Activated B cell treated with CpG ODN at 0.5 μM for 24 hours (primary cell): Measurements from ENCODE around the gene ADM. TPM values are rescaled to one million over a fixed set of nuclear protein-coding genes. Genes with fewer than 3 reads are reported as not detected.

Experiments used
- ATAC-seq: fragments of 200-7000 bp; cut with Tn5 transposase; one replicate; pipeline ENCODE4 v1.10.0; 2021; ENCODE audit warnings: low read depth, mild to moderate bottlenecking, moderate library complexity
- CTCF ChIA-PET: fragments of 350-600 bp; sonication (Branson Sonifier 250); formaldehyde crosslinking; loops from one replicate; lab custom pipeline; 2021; ENCODE audit warnings: antibody characterized with exemption; lab: Charles Lee
- POLR2A ChIA-PET: fragments of 350-600 bp; sonication (Branson Sonifier 250); formaldehyde crosslinking; loops from one replicate; lab custom pipeline; 2021; ENCODE audit warnings: antibody characterized with exemption; lab: Charles Lee
- DNase-seq: peaks from one replicate; pipeline ENCODE4 v3.0.0; 2022
- H3K27ac Mint-ChIP-seq: one replicate; pipeline ENCODE4 v1.8.0; 2020; ENCODE audit warnings: mixed read lengths
- H3K27me3 Mint-ChIP-seq: one replicate; pipeline ENCODE4 v1.8.0; 2021; ENCODE audit warnings: mixed read lengths
- H3K36me3 Mint-ChIP-seq: one replicate; pipeline ENCODE4 v1.8.0; 2021; ENCODE audit warnings: low read depth, mixed read lengths
- H3K4me1 Mint-ChIP-seq: one replicate; pipeline ENCODE4 v1.8.0; 2021; ENCODE audit warnings: mixed read lengths
- H3K4me3 Mint-ChIP-seq: one replicate; pipeline ENCODE4 v1.8.0; 2020; ENCODE audit warnings: mild to moderate bottlenecking, mixed read lengths
- H3K9me3 Mint-ChIP-seq: one replicate; pipeline ENCODE4 v1.8.0; 2020; ENCODE audit warnings: mixed read lengths
- intact Hi-C: fragments of 100-400 bp; cut with micrococcal nuclease; formaldehyde crosslinking; loops from one replicate; pipeline ENCODE4 v1.15.1; 2024
- total RNA-seq: library from RNA; stranded (reverse); gene quantifications from 2 replicates; pipeline ENCODE4 v1.2.3, GENCODE V29; 2022
- TF ChIP-seq, protein P1 (sequence below): fragments of 200-600 bp; IDR thresholded peaks from one replicate; pipeline ENCODE4 v1.8.0; 2022; ENCODE audit warnings: antibody characterized with exemption, mild to moderate bottlenecking

The ADM gene
- total RNA-seq, 1 donor from 2014 or later, result 1.2 TPM

- peaks cover 29% of the 10 kb centered on the region for H3K27me3 Mint-ChIP-seq
- H3K4me3 Mint-ChIP-seq, result peak overlapping the region; percentile 81
- H3K9me3 Mint-ChIP-seq, result no peaks in the 10 kb centered on the region
- no peak for DNase-seq
- TF ChIP-seq, protein P1, sequence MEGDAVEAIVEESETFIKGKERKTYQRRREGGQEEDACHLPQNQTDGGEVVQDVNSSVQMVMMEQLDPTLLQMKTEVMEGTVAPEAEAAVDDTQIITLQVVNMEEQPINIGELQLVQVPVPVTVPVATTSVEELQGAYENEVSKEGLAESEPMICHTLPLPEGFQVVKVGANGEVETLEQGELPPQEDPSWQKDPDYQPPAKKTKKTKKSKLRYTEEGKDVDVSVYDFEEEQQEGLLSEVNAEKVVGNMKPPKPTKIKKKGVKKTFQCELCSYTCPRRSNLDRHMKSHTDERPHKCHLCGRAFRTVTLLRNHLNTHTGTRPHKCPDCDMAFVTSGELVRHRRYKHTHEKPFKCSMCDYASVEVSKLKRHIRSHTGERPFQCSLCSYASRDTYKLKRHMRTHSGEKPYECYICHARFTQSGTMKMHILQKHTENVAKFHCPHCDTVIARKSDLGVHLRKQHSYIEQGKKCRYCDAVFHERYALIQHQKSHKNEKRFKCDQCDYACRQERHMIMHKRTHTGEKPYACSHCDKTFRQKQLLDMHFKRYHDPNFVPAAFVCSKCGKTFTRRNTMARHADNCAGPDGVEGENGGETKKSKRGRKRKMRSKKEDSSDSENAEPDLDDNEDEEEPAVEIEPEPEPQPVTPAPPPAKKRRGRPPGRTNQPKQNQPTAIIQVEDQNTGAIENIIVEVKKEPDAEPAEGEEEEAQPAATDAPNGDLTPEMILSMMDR, result no peak
- no peaks in the 10 kb centered on the region for H3K36me3 Mint-ChIP-seq
- ChIA-PET CTCF (no interaction called here), POLR2A (no interaction called here)
- no peak overlapping the region for H3K27ac Mint-ChIP-seq
- intact Hi-C loops, result loop anchor here (1.0 to 10.0 kb wide), 3 partner anchors 11 to 1610 kb away; partner anchors contain the start of genes ADM, RPL27A, TRIM66 and ZBED5
- H3K4me1 Mint-ChIP-seq, result peaks cover 29% of the 10 kb centered on the region
- ATAC-seq, result no peak
Observed at GRCh38 chr11:10294290-10294953, 10.5 kb upstream of the ADM start.

- Mint-ChIP-seq H3K27me3 (peaks cover 26% of the 10 kb centered on the region), H3K4me1 (peaks cover 29% of the 10 kb centered on the region), H3K27ac (no peak overlapping the region), H3K36me3 (no peaks in the 10 kb centered on the region), H3K9me3 (no peaks in the 10 kb centered on the region), H3K4me3 (peak overlapping the region; percentile 81)
- intact Hi-C loops, result loop anchor here (5.0 to 10.0 kb wide), 3 partner anchors 560 to 1610 kb away; partner anchors contain the start of genes AKIP1, RPL27A, TRIM66 and ZBED5
- TF ChIP-seq, protein P1, result no peak
- POLR2A ChIA-PET, result interaction anchor here (0.7 kb wide), 1 partner anchor 11 kb away, joined by 4 read pairs; no protein-coding TSS in a partner anchor
- DNase-seq (no peak), ATAC-seq (no peak)
- CTCF ChIA-PET, result interaction anchor here (1.1 kb wide), 1 partner anchor 9 kb away, joined by 3 read pairs; the partner anchor contains the start of gene ADM
Observed at GRCh38 chr11:10295064-10295901, 9.6 kb upstream of the ADM start.

DNA sequence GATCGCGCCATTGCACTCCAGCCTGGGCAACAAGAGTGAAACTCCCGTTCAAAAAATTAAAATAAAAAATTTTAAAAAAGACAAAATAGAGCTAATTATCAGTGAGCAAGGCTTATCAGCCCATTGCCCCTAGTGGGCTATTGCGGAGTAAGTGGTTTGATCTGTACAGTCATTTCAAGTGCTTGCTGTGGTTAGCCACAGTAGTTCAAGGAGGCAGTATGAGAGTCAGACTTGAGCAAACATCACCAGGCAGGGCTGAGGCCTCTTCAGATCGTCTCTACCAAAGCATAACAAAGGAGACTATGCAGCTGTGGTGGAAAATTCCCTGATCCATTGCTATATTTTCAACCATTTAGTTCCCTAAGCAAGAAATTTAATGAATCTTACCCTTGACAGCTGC, 6.5 kb upstream of the ADM start:
- ATAC-seq (peak; percentile 83), DNase-seq (no peak)
- TF ChIP-seq, protein P1, result no peak
- intact Hi-C loops, result loop anchor here (1.0 to 10.0 kb wide), 4 partner anchors 9 to 1614 kb away; partner anchors contain the start of genes AKIP1, RPL27A, TRIM66 and ZBED5
- Mint-ChIP-seq H3K27me3 (peaks cover 21% of the 10 kb centered on the region), H3K9me3 (no peaks in the 10 kb centered on the region), H3K27ac (peak overlapping the region; percentile 38), H3K4me1 (peaks cover 29% of the 10 kb centered on the region), H3K4me3 (no peak overlapping the region), H3K36me3 (peaks cover 4% of the 10 kb centered on the region)
- POLR2A ChIA-PET, result interaction anchor here (0.7 to 2.0 kb wide), 2 partner anchors 9 to 749 kb away, joined by 3 to 6 read pairs; no protein-coding TSS in a partner anchor
- CTCF ChIA-PET, result interaction anchor here (3.2 kb wide), 1 partner anchor 11 kb away, joined by 23 read pairs; no protein-coding TSS in a partner anchor

DNA sequence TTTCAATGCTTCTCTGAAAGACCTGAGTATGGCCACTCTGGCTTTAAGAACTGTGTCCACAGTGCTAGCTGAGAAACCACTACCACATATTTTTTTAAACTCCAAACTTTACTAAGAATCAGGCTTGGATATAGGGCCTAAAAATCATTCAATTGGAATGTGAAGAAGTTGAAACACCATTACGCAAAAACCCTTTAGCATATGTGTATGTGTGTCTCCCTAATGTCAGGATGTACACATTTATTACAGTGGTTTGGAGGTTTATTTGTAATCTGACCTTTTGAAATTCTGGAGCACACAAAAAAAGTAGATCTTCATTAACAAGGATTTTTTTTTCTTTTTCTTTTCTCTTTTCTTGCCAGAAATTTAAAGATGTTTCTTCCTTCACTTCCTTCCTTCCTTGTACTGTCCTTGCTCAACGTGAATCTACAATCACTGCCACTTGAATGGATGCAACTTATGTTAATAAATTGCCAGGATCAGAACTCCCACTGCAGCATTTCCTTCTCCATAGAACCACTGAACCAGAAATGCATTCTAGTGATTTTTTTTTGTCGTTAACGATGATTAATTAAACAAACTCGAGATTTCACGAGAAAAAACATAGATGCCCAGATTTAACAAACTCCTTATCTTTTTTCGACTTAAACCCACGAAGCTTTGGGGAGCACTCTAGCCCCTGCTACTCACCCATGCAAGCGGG, 3.1 kb upstream of the ADM start:
- TF ChIP-seq, protein P1, result no peak
- peaks cover 6% of the 10 kb centered on the region for H3K36me3 Mint-ChIP-seq
- H3K9me3 Mint-ChIP-seq, result no peaks in the 10 kb centered on the region
- POLR2A ChIA-PET, result interaction anchor here (0.6 to 4.7 kb wide), 4 partner anchors 16 to 701 kb away, joined by 3 to 29 read pairs (median 6); no protein-coding TSS in a partner anchor
- intact Hi-C loops, result loop anchor here (10.0 kb wide), 2 partner anchors 767 to 1543 kb away; partner anchors contain the start of gene USP47
- no peak for ATAC-seq
- no peak overlapping the region for H3K27ac Mint-ChIP-seq
- peak overlapping the region; percentile 97 for H3K4me3 Mint-ChIP-seq
- H3K4me1 Mint-ChIP-seq, result peaks cover 46% of the 10 kb centered on the region
- DNase-seq, result no peak
- CTCF ChIA-PET, result interaction anchor here (0.7 kb wide), 1 partner anchor 65 kb away, joined by 3 read pairs; no protein-coding TSS in a partner anchor
- H3K27me3 Mint-ChIP-seq, result peaks cover 7% of the 10 kb centered on the region
